ENCODE measurements around the gene RBM15.
A peak's percentile ranks its signal among the peaks of the same experiment; 100 is the strongest.

RBM15 gene

GRCh38 chr1:110319332-110320167 is 19.6 kb upstream of the RBM15 start:
- DNase-seq (ENCODE audit: low spot score) = no peak

DNA sequence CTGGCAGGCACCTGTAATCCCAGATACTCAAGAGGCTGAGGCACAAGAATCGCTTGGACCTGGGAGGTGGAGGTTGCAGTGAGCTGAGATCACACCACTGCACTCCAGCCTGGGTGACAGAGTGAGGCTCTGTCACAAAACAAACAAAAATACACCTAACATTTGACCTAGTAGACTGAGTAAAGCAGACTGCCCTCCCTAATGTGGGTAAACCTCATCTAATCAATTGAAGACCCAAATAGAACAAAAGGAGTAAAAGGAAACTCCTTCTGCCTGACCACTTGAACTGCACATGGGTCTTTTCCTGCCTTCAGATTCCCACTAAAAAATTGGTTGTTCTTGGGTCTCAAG is 19.0 kb upstream of the RBM15 start:
- DNase-seq (ENCODE audit: low spot score) = no peak

- DNase-seq (ENCODE audit: low spot score) = no peak
Observed at GRCh38 chr1:110321045-110321444, 18.1 kb upstream of the RBM15 start.

GRCh38 chr1:110321846-110322245 is 17.3 kb upstream of the RBM15 start:
- no peak for DNase-seq (ENCODE audit: low spot score)

- no peak for DNase-seq (ENCODE audit: low spot score)
Observed at GRCh38 chr1:110324667-110325066, 14.5 kb upstream of the RBM15 start.

DNA sequence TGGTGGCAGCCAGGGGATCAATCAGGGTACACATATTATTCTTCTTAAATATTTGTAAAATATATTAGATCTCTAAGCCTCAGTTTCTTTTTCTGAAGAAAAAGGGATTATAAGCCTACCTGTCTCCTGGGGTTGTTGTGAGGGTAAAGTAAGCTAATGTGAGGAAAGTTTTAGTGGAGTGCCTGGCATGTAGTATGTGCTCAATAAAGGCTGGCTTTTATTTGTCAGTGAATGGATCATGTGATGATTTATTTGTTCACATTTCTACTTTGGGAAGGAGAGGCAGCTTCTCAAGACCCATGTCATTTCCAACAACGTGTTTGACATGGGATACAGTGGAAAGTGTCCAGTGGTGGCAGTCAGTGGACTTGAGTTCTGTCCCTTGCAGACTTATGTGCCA is 12.4 kb upstream of the RBM15 start:
- DNase-seq (ENCODE audit: low spot score) = no peak

DNA sequence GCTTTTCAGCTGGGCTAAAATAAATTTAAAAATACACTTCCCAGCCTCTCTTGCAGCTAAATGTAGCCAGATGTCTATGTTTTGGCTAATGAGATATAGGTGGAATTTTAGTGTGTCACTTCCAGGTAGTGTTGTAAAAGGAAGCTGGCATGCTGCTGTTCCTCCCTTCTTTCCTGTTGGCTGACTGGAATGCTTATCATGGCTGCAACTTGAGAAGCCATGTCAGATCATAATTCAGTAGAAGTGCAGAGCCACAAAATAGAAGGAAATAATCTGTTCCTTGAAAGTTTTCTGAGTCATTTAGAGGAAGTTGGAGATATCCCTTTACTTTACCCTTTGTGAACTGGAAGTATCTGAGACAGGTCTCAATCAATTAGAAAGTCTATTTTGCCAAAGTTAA is 10.9 kb upstream of the RBM15 start:
- DNase-seq (ENCODE audit: low spot score) = no peak

GRCh38 chr1:110328700-110329099 is 10.5 kb upstream of the RBM15 start:
- DNase-seq (ENCODE audit: low spot score) = no peak

DNA sequence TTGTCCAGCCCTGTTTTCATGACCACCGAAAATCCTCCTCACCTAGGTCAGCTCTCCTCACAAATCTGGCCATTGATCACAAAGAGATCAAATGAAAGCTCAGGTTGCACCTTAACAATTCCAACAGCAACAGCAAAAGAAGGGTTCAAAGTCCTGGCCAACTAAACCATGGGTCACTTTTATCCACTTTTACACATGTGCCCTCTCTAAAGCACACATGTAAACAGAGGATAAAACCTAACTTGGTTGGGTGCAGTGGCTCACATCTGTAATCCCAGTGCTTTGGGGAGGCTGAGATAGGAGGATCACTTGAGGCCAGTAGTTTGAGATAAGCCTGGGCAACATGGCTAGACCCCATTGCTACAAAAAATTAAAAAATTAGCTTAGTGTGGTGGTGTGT is 3.9 kb upstream of the RBM15 start:
- DNase-seq (ENCODE audit: low spot score) = no peak

GRCh38 chr1:110336300-110337039 is 2.7 kb upstream of the RBM15 start:
- no peak for DNase-seq (ENCODE audit: low spot score)

DNA sequence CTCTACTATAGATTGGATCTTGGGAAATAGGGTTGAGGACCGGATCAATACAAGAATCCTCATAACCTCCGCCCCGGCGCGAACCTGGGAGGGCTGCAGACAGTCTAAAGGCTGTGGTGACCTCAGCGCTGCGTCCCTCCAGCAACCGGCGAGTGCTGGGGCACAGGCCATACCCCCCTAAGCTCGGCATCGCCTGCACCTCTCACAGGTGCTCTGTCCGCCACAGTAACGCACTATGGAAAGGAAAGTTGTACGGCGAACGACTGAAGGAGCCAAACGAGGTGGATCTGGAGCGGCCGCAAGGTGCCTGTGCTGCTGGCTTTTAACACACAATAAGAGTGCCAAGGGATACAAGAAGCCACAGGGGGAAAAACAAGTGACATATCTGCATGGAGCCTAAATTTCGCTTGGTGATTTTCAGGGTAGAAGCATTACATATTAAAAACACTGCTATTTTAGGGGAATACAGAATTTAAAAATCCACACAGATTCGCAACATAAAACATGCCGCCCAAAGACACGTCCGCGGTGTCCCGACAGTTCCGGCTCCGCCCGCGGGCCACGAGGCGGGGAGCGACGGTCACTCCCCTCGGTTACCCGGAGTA is 1.4 kb upstream of the RBM15 start:
- DNase-seq (ENCODE audit: low spot score) = peak; percentile 58

DNA sequence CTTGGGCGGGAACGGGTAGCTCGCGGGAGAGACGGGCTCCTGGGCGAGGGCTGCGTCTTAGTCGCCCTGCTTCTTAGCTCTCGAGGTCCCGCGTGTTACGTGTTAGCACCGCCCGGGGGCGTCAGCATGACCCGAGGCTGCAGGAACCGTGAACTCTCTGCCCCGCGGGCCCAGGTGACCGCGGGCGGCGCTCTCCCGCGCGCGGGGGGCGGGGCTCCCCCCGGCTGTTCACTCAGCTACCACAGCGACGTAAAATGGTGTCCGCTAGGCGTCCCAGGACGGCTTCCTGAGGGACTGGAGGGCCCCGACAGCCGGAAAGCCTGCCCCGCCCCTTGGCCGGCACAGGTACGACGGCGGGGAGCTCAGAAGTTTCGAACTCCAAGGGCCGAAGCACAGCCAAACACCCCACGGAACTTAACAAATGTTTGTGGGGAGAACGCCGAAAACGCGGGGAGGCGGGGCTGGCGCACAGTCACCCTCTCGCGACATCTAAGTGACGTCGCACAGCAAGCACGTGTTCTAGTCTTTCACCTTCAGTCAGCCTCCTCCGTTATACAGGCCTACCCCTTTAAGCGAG is 780 bp upstream of the RBM15 start:
- DNase-seq (ENCODE audit: low spot score) = peak; percentile 100

GRCh38 chr1:110339407-110340206 is 430 bp downstream of the RBM15 start:
- DNase-seq (ENCODE audit: low spot score) = peak; percentile 83

DNA sequence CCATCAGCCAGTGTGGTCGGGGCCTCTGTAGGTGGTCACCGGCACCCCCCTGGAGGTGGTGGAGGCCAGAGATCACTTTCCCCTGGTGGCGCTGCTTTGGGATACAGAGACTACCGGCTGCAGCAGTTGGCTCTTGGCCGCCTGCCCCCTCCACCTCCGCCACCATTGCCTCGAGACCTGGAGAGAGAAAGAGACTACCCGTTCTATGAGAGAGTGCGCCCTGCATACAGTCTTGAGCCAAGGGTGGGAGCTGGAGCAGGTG is 961 bp downstream of the RBM15 start:
- no peak for DNase-seq (ENCODE audit: low spot score)

GRCh38 chr1:110341146-110341871 is 2.1 kb downstream of the RBM15 start:
- DNase-seq (ENCODE audit: low spot score) = peak; percentile 76

DNA sequence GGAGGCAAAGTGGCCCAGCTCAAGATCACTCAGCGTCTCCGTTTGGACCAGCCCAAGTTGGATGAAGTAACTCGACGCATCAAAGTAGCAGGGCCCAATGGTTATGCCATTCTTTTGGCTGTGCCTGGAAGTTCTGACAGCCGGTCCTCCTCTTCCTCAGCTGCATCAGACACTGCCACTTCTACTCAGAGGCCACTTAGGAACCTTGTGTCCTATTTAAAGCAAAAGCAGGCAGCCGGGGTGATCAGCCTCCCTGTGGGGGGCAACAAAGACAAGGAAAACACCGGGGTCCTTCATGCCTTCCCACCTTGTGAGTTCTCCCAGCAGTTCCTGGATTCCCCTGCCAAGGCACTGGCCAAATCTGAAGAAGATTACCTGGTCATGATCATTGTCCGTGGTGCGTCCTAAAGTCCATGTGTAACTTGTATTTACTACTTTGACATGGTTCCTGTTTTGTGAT is 2.7 kb downstream of the RBM15 start:
- peak; percentile 30 for DNase-seq (ENCODE audit: low spot score)

DNA sequence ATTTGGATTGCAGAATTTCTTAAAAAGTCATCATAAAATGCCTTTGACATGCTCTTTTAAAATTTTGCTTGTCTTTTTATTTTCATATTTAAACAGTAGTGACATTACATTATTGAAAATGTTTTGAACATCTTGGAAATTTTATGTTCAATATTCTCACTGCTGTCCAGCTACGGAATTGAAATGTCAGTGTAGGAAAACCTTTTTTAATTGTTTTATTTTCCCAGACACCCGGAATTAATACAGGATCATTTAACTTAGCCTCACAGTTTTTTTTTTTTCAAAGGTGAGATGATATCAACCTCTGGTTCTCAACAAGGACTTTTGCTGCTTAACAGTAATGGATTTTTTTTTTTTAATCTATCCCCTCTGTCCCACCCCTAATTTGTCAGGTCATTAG is 4.1 kb downstream of the RBM15 start:
- no peak for DNase-seq (ENCODE audit: low spot score)

DNA sequence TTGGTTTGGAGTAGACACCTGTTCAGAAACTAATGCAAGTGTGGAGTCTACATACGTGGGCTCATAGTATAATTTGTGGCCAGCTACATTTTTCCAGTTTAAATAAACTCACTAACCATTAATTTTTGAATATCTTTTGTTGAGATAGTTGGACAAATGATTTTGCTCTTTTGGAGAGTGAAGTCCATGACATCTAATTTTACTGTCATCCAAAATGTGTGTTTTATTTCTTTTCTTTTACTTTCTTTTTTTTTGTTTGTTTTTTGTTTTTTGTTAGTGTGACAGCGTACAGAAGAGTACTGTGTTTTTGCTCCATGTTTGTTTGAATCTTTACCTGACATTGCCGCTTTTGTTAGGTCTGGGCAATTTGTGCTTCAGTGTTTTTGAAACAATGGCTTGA is 5.0 kb downstream of the RBM15 start:
- DNase-seq (ENCODE audit: low spot score) = no peak

DNA sequence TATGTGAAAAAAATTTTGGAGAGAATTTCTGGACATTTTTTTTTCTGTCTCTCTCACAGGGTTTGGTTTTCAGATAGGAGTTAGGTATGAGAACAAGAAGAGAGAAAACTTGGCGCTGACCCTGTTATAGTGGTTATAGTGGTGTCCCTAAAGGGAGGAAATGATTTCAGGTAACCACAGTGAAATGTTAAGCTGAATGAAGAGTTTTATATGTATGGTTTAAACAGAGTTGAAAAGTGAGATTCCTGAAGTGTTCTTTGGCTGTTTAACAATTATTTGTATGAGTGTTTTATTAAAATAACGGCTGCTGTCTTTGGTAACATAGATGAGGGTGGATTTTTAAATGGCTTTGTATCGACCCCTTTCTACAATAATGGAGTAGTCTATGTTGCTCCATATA is 6.3 kb downstream of the RBM15 start:
- DNase-seq (ENCODE audit: low spot score) = no peak

DNA sequence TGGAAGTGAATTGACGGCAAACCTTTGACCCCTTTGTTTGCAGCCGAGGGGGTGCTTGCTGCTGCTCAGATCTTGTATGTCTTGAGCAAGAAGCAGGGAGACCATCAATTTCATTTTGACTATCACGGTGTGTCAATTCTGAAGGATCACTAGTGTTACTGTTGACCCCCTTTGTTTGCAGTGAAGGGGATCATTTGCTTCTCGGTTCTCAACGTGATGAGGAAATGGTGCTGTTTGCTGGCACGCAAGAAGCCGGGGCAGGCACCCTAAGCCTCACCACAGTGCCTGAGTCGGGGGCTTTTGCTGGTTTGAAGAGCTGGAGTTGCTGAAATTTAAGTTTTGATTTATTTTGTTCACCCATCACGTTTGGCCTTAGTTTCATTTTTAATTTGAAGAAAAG is 7.5 kb downstream of the RBM15 start:
- no peak for DNase-seq (ENCODE audit: low spot score)

DNA sequence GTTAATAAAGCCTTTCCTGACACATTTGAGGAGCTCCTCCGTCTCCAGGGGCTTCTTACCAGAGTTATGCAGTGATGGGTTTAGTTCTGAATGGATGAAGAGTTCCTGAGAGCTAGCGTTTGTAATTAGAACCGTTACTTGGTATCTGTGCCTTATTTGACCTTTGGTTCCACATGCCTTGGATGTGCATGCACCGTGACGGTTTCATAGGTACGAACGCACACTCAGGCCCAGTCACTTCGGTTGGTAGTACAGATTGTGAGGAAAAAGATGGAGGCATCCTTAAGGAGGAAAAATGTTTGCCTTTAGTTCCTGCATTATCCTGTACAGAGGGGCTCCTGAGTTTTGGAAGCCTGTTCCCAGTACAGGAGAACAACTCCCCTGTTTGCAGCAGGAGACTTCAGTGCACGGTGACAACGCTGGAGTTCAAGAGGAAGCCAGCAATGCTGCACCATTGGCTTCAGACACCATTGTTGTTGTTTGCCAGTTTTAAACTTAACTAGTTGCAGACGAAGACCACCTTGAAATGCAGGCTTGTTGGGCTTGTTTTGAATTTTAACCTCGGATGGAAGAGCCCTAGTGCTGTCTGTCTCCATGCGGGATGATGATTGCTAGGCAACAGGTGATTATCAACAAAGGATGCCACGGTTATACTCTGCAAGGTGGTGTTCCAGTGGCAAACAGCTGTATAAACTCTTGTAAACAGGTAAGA is 8.2 kb downstream of the RBM15 start:
- DNase-seq (ENCODE audit: low spot score) = no peak

All from RKO (cell line).